ENCODE measurements around the gene SNAPIN. TPM values are rescaled to one million over a fixed set of nuclear protein-coding genes. Genes with fewer than 3 reads are reported as not detected.

The SNAPIN gene
- total and polyA plus RNA-seq, 9 of the 15 experiments (the other 6 are each of a cell fraction or from before 2014, with no cell fraction given) = 11.2 to 43.9 (median 32.3) TPM

GRCh38 chr1:153610811-153611301 is 47.6 kb upstream of the SNAPIN start:
- no peaks in the 10 kb centered on the region for H3K27me3 ChIP-seq (ENCODE audit: control insufficient read depth in 2 of 2, insufficient read depth in 2 of 2, low read length in 2 of 2)
- H2AFZ ChIP-seq (ENCODE audit: low read depth, low read length) = peak overlapping the region; percentile 65
- no peak overlapping the region for H3K27ac ChIP-seq (ENCODE audit: extremely low read depth, low read depth, low read length)
- peaks cover 6% of the 10 kb centered on the region for H3K9me1 ChIP-seq (ENCODE audit: control insufficient read depth, insufficient read depth, low read length)
- H3K4me3 ChIP-seq = no peak overlapping the region
- intact Hi-C loops (cut with micrococcal nuclease) = no loop called here
- ATAC-seq = no peak
- in situ Hi-C loops (cut with MboI) = no loop called here
- no peak overlapping the region for H3K4me2 ChIP-seq (ENCODE audit: insufficient read depth, low read length)
- no TSS peak for BruUV-seq (replicated peaks)
- ChIA-PET CTCF (ENCODE audit: low intra/inter-chr PET ratio) (no interaction called here), POLR2A (interaction anchor here (1.1 to 4.1 kb wide), 2 partner anchors 8 to 16 kb away, joined by 3 to 23 read pairs; partner anchors contain the start of genes S100A1 and S100A13)
- DNase-seq (ENCODE audit: extremely low read depth in 1 of 4, low spot score in 3 of 4) = no peak
- no peak for FAIRE-seq
- no peaks in the 10 kb centered on the region for H3K79me2 ChIP-seq (ENCODE audit: control insufficient read depth, insufficient read depth, low read length)
- H3K9me3 ChIP-seq (replicated peaks; ENCODE audit: control insufficient read depth, insufficient read depth, low read depth, low read length) = no peaks in the 10 kb centered on the region
- WGBS (ENCODE audit: insufficient coverage, low coverage, missing lambda C conversion rate) = 46% methylated on average over 7 of the region's 7 CpGs
- TF ChIP-seq ZNF277 (CRISPR knock-in tag; IDR thresholded peaks at IDR 0.05; ENCODE audit: borderline replicate concordance) (no peak), ZNF311 (CRISPR knock-in tag; IDR thresholded peaks at IDR 0.05) (no peak), EGR1 (conservative IDR thresholded peaks at IDR 0.05) (0 out of 2 replicates have a peak, but pooled peaks have one; percentile 21), SMAD2 (IDR thresholded peaks at IDR 0.05; ENCODE audit: low read depth, low read length) (no peak), NRF1 (conservative IDR thresholded peaks at IDR 0.05 in 1 of 2, IDR thresholded peaks at IDR 0.05 in 1 of 2) (no peak)
- H4K20me1 ChIP-seq (replicated peaks; ENCODE audit: control insufficient read depth, insufficient read depth, low read length) = no peaks in the 10 kb centered on the region
- H3K4me1 ChIP-seq (replicated peaks in 1 of 2; ENCODE audit: control insufficient read depth in 2 of 2, insufficient read depth in 2 of 2, low read length in 2 of 2) = peaks cover 31 to 50% of the 10 kb centered on the region in 2 experiments
- H3K9ac ChIP-seq (ENCODE audit: insufficient read depth in 1 of 2, low read depth in 2 of 2, low read length in 2 of 2) = peak overlapping the region in 1 of 2 experiments; percentile 79; a peak in 1 of 4 replicates
- no peaks in the 10 kb centered on the region for H3K36me3 ChIP-seq (ENCODE audit: control insufficient read depth, insufficient read depth, low read length)

Data from K562 (cell line).